MCF 10A (cell line): ENCODE data around the gene TNS3. TPM values are rescaled to one million over a fixed set of nuclear protein-coding genes. Genes with fewer than 3 reads are reported as not detected.

Experiments
- BruUV-seq: library from RNA; stranded (reverse); fragments of 400-500 nt; replicated peaks from 2 replicates; lab custom pipeline; 2021; lab: Mats Ljungman, UMichigan
- CTCF ChIA-PET: fragments of 300-600 bp; sonication (Branson Sonifier 250); formaldehyde crosslinking; extraction: SDS; loops from one replicate; lab custom pipeline; 2021; ENCODE audit warnings: antibody characterized with exemption, inconsistent platforms; lab: Yijun Ruan, JAX
- POLR2A ChIA-PET: fragments of 300-600, 350-650 bp; sonication (Branson Sonifier 250); formaldehyde crosslinking; extraction: SDS; loops from one replicate; lab custom pipeline; 2020; ENCODE audit warnings: antibody characterized with exemption, inconsistent platforms; lab: Yijun Ruan, JAX
- DNase-seq: peaks from one replicate; pipeline ENCODE4 v3.0.0-alpha.2; 2018; ENCODE audit not compliant: unreplicated experiment
- H3K27ac Mint-ChIP-seq: one replicate; pipeline ENCODE4 v1.8.0; 2022; ENCODE audit warnings: mild to moderate bottlenecking, low read depth, mixed read lengths; ENCODE audit not compliant: unreplicated experiment
- H3K27me3 Mint-ChIP-seq: one replicate; pipeline ENCODE4 v1.8.0; 2022; ENCODE audit warnings: mixed read lengths; ENCODE audit not compliant: insufficient read depth, unreplicated experiment
- H3K36me3 Mint-ChIP-seq: one replicate; pipeline ENCODE4 v1.8.0; 2022; ENCODE audit warnings: mild to moderate bottlenecking, moderate library complexity, mixed read lengths; ENCODE audit not compliant: insufficient read depth, unreplicated experiment
- H3K4me1 Mint-ChIP-seq: one replicate; pipeline ENCODE4 v1.8.0; 2022; ENCODE audit warnings: mixed read lengths; ENCODE audit not compliant: insufficient read depth, unreplicated experiment
- H3K4me3 Mint-ChIP-seq: one replicate; pipeline ENCODE4 v1.8.0; 2022; ENCODE audit warnings: mild to moderate bottlenecking, moderate library complexity, mixed read lengths; ENCODE audit not compliant: unreplicated experiment
- H3K9me3 Mint-ChIP-seq: one replicate; pipeline ENCODE4 v1.8.0; 2022; ENCODE audit warnings: mixed read lengths; ENCODE audit not compliant: unreplicated experiment
- CTCF ChIP-seq: fragments of 200-600 bp; IDR thresholded peaks from one replicate; pipeline ENCODE4 v1.8.0; 2022; ENCODE audit warnings: antibody characterized with exemption, mild to moderate bottlenecking; ENCODE audit not compliant: unreplicated experiment
- intact Hi-C: fragments of 100-400 bp; cut with micrococcal nuclease; formaldehyde crosslinking; loops from 2 replicates; pipeline ENCODE4 v1.14.1; 2022
- total RNA-seq: library from RNA; stranded (reverse); gene quantifications from 2 replicates; pipeline ENCODE4 v1.2.3, GENCODE V29; 2022

The TNS3 gene
- total RNA-seq, 1 experiment from 2014 or later, result 30.1 TPM

- Mint-ChIP-seq H3K27me3 (no peaks in the 10 kb centered on the region), H3K4me1 (no peaks in the 10 kb centered on the region), H3K36me3 (peaks cover 38% of the 10 kb centered on the region), H3K27ac (no peak overlapping the region), H3K9me3 (no peaks in the 10 kb centered on the region), H3K4me3 (no peak overlapping the region)
- ChIA-PET CTCF (no interaction called here), POLR2A (no interaction called here)
- BruUV-seq, result no TSS peak
- intact Hi-C loops, result no loop called here
- TF ChIP-seq CTCF, result no peak
- DNase-seq, result no peak
Measured at GRCh38 chr7:47392241-47392759, 189.6 kb downstream of the TNS3 start.

GRCh38 chr7:47391726-47392125 lies 190.2 kb downstream of the TNS3 start:
- DNase-seq, result no peak
- H3K36me3 Mint-ChIP-seq, result peaks cover 33% of the 10 kb centered on the region
- intact Hi-C loops, result no loop called here
- no peaks in the 10 kb centered on the region for H3K27me3 Mint-ChIP-seq
- BruUV-seq, result no TSS peak
- no peaks in the 10 kb centered on the region for H3K4me1 Mint-ChIP-seq
- TF ChIP-seq CTCF, result no peak
- no peak overlapping the region for H3K27ac Mint-ChIP-seq
- H3K9me3 Mint-ChIP-seq, result no peaks in the 10 kb centered on the region
- CTCF ChIA-PET, result no interaction called here
- POLR2A ChIA-PET, result no interaction called here
- H3K4me3 Mint-ChIP-seq, result no peak overlapping the region

- no peak for DNase-seq
- no peak overlapping the region for H3K4me3 Mint-ChIP-seq
- ChIA-PET CTCF (no interaction called here), POLR2A (no interaction called here)
- no TSS peak for BruUV-seq
- no peaks in the 10 kb centered on the region for H3K9me3 Mint-ChIP-seq
- H3K27me3 Mint-ChIP-seq, result no peaks in the 10 kb centered on the region
- H3K27ac Mint-ChIP-seq, result no peak overlapping the region
- peaks cover 26% of the 10 kb centered on the region for H3K36me3 Mint-ChIP-seq
- intact Hi-C loops, result no loop called here
- no peak for TF ChIP-seq CTCF
- H3K4me1 Mint-ChIP-seq, result no peaks in the 10 kb centered on the region
Measured at GRCh38 chr7:47390914-47391313, 191.0 kb downstream of the TNS3 start.

DNA sequence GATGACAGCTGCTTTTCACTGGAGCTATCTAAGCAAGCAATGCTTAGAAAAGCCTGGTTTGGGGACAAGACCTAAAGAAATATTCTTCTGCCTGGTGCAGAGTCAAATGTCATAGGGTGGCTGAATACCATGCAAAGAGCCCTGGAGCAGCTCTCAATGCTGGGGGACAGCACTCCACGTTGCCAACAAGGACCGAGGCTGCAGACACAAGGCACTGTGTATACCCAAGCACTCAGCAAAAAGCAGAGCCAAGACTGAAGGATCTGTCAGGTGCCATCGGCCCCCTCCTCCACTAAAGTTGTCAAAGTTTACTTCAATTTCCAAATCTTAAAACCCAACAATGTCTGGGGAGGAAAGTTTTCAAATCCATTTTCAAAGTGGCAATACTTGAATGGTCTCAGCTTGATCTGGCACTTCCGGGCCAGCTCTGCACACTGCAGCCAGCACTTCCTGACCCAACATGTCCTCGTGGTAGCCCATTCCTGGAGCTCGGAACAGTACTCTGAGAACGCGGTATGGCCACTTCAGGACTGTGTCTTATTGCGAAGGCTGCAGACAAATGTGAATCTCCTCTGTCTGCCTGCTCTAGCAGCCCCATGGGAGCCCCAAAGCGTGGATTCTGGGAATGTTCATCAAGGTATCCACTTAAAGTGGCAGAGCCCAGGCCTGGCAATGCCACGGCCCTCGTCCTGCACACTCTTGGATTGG lies 191.8 kb downstream of the TNS3 start:
- POLR2A ChIA-PET, result no interaction called here
- no TSS peak for BruUV-seq
- TF ChIP-seq CTCF, result no peak
- Mint-ChIP-seq H3K4me1 (no peaks in the 10 kb centered on the region), H3K9me3 (no peaks in the 10 kb centered on the region), H3K4me3 (no peak overlapping the region), H3K27me3 (no peaks in the 10 kb centered on the region), H3K36me3 (peaks cover 18% of the 10 kb centered on the region), H3K27ac (no peak overlapping the region)
- CTCF ChIA-PET, result no interaction called here
- intact Hi-C loops, result no loop called here
- DNase-seq, result no peak
